NK-92 (cell line): ENCODE measurements around the gene UGGT2.
"Not testable (repeated sequence)": the region's sequence is repeated elsewhere in the genome, so short reads cannot be mapped to it uniquely, and the experiment has no call there.

ENCODE experiments used
- DNase-seq: peaks from one replicate; lab custom pipeline; 2025; ENCODE audit not compliant: unreplicated experiment; lab: John Stamatoyannopoulos, UW

UGGT2 gene

DNA sequence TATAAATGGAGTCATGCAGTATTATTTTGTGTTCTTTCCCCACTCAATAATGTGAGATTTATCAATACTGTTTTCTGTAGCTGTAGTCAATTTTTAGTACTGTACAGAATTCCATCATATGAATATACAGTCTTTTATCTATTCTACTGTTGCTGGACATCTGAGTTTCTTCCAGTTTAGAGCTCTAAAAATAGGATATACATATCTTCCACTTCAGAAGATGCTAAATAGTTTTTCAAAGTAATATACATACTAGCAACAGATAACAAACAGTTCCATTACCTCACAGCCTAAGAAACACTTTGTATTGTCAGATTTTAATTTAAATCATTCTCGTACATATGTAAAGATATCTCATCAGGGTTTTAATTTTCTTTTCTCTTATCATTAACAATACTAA is 149.6 kb downstream of the UGGT2 start:
- DNase-seq = no peak

- no peak for DNase-seq
These were observed 150.5 kb downstream of the UGGT2 start for GRCh38 chr13:95902741-95903140.

- no peak for DNase-seq
These were observed 154.9 kb downstream of the UGGT2 start for GRCh38 chr13:95898256-95898655.

DNA sequence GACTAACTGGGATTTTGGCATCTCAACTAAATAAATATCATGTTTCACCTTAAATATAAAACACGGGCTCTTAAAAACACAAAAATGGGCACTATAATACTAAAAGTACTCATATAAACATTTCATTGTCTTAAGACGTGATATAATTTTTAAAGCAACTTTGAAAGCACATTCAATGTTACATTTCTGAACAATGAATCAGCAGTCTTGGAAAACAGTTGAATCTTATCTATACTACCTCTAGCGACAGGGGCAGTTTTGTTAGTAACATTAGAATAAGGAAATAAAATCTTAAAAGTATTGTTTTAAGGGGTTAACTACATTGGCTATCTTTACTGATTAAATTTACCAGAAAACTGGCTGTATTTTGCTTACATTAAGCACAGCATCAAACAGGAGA is 156.9 kb downstream of the UGGT2 start:
- no peak for DNase-seq

- no peak for DNase-seq
These were observed 159.3 kb downstream of the UGGT2 start for GRCh38 chr13:95893861-95894260.

DNA sequence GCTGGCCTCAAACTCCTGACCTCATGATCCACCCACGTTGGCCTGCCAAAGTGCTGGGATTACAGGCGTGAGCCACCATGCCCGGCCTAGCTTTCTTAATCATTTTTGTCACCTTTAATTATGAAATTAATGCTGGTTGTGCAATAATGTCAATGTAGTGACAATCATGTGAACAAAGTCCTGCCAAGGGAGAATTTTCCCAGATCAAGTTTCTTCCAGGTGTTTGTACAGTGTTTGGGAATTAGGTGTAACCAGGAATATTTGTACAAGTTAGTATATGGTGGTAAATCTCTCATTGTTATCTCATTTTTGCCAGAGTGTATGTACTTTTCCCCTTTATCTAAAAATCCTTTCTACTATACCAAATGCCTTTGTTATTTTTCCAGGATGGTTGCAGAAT is 171.1 kb downstream of the UGGT2 start:
- DNase-seq = no peak

DNA sequence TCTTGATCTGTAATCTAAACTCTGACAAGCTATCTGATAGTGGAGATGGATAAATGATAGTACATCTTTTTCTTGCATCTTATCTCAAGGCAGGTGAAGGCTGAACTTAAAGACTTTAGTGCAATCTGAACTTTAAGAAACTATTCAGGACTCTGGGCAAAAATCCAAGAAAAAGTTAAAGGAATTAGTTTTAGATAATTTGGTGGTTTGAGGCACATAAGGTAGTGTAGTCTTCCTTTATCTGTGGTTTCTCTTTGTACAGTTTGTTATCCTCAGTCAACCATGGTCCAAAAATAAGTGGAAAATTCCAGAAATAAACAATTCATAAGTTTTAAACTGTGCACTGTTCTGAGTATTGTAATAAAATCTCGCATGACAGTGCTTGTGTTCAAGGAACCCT is 172.9 kb downstream of the UGGT2 start:
- no peak for DNase-seq

DNA sequence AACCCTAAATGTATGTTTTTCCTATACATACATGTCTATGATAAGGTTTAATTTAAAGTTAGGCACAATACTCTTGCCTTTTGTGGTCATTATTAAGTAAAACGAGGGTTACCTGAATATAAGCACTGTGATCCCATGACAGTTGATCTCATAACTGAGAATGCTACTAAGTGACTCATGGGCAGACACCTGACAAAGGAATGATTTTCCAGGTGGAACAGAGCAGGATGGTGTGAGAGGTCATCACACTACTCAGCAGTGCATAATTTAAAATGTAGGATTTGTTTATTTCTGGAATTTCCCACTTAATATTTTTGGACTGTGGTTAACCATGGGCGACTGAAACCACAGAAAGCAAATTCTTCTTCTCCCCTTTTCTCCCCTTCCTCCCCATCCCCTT is 178.9 kb downstream of the UGGT2 start:
- no peak for DNase-seq

- no peak for DNase-seq
These were observed 182.8 kb downstream of the UGGT2 start for GRCh38 chr13:95870421-95870820.

DNA sequence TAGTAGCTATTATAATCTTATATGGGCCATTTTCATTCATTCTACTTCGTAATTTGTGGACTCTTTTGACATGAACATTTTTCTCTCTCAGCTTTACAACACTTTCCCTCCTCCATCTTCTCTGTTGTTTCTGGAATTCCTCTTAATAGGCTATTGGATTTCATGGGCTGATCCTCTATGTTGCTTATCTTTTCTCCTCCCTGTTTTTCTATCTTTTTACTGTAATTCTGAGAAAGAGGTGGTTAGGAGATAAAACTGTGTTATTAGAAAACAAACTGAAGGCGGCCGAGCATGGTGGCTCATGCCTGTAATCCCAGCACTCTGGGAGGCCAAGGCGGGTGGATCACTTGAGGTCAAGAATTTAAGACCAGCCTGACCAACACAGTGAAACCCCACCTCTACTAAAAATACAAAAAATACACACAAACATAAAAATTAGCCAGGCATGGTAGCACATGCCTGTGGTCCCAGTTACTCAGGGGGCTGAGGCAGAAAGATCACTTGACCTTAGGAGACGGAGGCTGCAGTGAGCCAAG is 188.1 kb downstream of the UGGT2 start:
- DNase-seq = no peak

DNA sequence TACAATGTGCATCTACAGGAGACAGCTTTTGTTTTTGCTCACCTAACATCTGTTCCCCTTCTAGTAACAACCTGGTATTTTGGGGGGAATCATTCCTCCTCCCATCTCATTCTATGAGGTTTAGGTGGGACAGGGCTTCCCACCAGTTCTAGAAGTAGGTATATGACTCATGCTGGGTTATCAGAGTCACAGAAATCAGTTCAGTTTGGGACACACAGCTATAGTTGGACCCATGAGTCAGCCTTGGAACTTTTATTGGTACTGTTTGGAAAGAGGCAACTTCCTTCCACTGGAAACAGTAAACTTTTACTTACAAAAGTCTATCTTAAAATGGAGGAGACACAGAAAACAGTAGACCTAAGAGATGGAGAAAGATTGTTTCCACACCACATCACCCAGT is 190.8 kb downstream of the UGGT2 start:
- no peak for DNase-seq

DNA sequence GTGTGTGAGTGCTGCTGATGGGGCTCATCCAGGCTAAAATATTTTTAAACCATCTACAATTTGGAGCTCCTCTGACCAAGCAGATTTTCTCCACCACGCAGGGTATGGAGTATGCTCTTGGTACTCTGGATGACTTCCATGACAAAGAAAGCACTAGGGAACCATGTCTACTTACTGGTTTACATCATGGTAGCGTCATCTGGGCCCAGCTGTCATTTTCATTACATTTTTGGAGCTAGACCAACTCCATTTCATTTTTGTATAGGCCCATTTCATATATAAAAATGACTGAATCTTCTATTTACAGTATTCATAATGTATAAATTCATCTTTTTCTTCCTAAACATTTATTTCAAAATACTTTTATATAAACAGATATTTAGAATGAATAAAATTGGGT is 191.9 kb downstream of the UGGT2 start:
- no peak for DNase-seq

DNA sequence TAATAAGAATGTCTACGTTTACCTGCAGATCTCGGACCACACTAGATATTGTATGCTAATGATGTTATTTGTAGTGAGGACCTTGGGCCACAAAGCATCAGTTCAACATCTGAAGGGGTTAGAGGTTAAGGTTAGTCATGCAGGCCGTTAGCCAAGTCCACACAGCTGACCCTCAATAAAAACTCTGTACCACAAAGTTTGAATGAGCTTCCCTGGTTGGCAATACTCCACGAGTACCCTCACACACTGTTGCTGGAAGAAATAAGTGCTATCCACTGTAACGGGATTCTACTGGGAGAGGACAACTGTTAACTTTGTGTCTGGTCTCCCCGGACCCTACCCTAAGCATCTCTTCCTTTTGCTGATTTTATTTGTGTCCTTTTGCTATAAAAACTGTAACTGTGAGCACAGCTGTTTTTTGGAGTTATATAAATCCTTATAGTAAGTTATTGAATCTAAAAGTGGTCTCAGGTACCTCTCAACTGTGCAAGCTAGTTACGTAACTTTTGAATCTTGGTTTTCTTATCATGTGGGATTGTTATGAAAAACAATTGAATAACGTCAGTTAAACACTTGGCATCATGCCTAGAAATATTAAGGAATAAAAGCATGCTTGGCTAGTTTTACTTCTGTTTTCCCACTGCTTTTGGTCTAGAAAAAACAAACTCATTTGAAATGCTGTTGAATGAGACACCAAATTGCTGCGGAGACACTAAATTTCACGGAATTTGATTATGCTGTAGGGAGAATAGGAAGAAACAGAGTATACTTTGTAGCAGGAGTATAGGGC is 194.7 kb downstream of the UGGT2 start:
- no peak for DNase-seq

- not testable (repeated sequence) for DNase-seq
These were observed 207.5 kb downstream of the UGGT2 start for GRCh38 chr13:95845656-95846055.

DNA sequence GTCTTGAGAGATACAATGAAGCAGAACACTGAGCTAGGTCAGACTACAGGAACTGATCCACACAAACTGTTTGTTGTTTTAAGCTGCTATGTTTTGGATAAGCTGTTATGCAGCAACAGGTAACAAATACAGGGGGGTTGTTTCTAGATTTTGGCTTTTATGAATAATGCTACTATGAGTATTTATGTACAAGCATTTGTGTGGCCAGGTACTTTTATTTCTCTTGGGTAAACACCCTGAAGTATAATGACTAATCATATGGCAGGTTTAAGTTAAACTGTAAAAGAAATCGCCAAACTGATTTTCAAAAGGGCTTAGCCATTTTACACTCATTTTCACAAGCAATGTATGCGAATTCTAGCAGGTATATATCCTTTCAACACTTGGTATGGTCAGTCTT is 210.3 kb downstream of the UGGT2 start:
- DNase-seq = no peak

GRCh38 chr13:95841894-95842293 is 211.3 kb downstream of the UGGT2 start:
- DNase-seq = no peak

DNA sequence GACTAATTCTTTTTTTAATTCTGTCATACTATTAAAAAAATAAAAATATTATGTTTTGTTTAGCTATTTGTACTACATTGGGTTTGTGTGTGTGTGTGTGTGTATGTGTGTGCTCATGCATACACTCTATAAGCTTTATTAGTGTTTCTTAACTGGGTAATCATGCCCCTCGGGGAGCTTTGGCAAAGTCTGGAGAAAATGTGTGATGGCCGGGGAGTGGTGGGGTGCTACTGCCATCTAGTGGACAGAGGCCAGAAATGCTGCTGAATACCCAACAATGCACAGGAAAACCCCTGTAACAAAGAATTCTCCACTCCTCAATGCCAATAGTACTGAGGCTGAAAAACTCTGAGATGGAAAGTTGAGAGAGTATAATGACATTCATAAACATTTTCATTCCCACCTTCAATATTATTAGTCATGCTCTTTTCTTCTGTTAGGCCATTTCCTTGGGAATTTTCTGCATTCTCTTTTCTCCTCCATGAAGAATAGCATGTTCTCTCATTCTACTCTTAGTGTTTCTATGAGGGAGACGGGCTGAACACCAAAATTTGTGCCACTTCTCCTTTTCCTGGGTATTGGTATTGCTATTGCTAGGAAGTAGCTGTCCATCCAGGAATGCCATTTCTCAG is 219.0 kb downstream of the UGGT2 start:
- no peak for DNase-seq

DNA sequence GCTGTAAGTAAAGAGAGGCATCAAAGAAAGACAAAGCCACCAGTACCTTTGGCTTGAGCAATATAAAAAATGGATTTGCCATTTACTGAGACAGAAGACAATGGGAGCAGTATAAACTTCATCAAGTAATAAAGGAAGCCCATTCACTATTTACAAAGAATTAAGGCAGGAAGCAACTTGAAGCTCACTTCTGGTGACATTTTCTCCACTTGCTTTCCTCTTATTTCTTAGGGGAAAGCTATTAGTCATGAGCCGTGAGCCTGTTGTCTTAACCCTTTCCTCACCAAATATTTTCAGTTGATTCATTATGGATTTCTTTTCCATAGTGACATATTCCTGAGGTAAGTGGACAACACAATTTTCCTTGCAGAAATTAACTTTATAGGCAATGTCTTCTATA is 219.5 kb downstream of the UGGT2 start:
- DNase-seq = no peak

DNA sequence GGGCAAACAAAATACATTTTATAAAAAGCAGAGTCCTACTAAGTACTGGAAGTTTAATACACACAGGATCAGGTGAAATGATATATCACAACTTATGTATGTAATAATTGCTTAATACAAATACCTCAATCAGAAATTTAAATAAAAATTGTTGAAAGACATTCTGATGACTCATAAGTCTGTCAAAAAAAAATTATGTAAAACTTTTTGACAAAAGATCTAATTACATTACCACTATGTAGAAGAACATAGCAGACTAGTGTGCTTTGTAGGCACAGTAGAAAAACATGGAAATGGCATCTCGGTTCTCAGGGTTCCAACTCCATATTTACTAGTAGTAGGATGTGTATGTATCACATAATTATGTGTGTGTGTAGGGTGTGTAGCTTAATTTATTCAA is 220.1 kb downstream of the UGGT2 start:
- DNase-seq = no peak

GRCh38 chr13:95822303-95822702 is 230.9 kb downstream of the UGGT2 start:
- DNase-seq = no peak

DNA sequence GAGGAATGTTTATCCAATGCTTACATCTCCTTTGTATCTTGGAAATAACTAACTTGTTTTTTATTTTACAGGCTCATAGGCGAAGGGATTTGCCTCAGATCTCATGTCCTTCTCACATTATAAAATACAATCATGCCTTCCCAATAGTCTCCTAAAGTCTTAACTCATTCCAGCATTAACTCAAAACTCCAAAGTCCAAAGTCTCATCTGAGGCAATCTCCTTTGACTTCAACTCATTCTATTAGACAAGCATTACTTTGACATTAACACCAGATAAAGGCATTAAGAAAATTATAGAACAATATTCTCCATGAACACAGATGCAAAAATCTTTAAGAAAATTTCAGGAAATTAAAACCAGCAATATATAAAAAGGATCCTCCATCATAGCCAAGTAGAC is 238.7 kb downstream of the UGGT2 start:
- no peak for DNase-seq

DNA sequence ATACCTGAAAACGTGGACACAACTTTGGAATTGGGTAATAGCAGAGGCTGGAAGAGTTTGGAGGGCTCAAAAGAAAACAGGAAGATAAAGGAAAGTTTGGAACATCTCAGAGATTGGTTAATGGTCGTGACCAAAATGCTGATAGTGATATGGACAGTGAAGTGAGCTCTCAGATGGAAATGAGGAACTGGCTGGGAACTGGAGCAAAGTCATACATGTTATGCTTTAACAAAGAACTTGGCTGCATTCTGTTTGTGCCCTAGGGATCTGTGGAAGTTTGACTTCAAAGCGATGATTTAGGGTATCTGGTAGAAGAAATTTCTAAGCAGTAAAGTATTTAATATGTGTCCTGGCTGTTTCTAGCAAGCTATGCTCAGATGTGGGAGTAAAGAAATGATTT is 240.1 kb downstream of the UGGT2 start:
- no peak for DNase-seq

DNA sequence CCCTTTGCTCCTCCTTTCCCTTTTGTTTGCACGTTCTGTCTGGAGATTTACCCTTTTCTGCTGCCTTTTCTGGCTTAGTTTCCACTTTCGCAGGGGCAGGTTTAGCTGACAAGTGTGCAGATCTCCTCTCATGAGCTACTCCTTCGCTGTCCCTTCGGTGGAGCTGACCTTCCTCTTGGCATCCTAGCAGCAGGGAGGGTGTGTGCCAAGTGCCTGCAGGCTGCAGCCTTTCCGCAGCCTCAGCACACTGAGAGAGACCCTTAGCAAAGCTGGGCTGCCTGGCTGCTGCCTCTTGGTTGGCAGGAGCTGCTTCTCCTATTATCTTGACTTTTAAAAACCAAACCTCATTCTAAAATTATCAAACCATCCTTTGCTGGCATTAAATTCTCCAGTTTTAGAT is 243.8 kb downstream of the UGGT2 start:
- no peak for DNase-seq
